Lung (tissue), 12 donors: Measurements from ENCODE around the gene ENTPD2. TPM values are rescaled to one million over a fixed set of nuclear protein-coding genes. Genes with fewer than 3 reads are reported as not detected.
"Not testable (repeated sequence)": the region's sequence is repeated elsewhere in the genome, so short reads cannot be mapped to it uniquely, and the experiment has no call there.

Experiments
- ATAC-seq: fragments of 200-7000 bp; cut with Tn5 transposase; one replicate; pipeline ENCODE4 v1.9.1; 2020; ENCODE audit warnings: moderate number of reproducible peaks; ENCODE audit not compliant: insufficient read depth, low FRiP score
- DNase-seq, 3 donors: peaks; one replicate each; pipeline ENCODE4 v3.0.0-alpha.2; 2013 to 2017
- H3K27ac ChIP-seq, 2 donors: one replicate each; pipeline ENCODE4 v1.5.1; 2013; ENCODE audit warnings: mild to moderate bottlenecking in 2 of 2, moderate library complexity in 2 of 2, control low read depth in 1 of 2, inconsistent platforms in 1 of 2, low read depth in 1 of 2, low read length in 1 of 2
- H3K27me3 ChIP-seq, 3 donors: one replicate each; pipeline ENCODE4 v1.5.1; 2013; ENCODE audit warnings: low read length in 2 of 3; ENCODE audit not compliant: control insufficient read depth in 3 of 3, insufficient read depth in 3 of 3
- H3K36me3 ChIP-seq, 4 donors: one replicate each; pipeline ENCODE4 v1.5.1; 2013; ENCODE audit warnings: low read length in 4 of 4, mild to moderate bottlenecking in 1 of 4, moderate library complexity in 1 of 4; ENCODE audit not compliant: control insufficient read depth in 4 of 4, insufficient read depth in 4 of 4
- H3K4me1 ChIP-seq, 5 donors: one replicate each; pipeline ENCODE4 v1.5.1; 2013; ENCODE audit warnings: low read length in 5 of 5, mild to moderate bottlenecking in 2 of 5, moderate library complexity in 1 of 5; ENCODE audit not compliant: control insufficient read depth in 5 of 5, insufficient read depth in 5 of 5
- H3K4me3 ChIP-seq: one replicate; pipeline ENCODE4 v1.5.1; 2013; ENCODE audit warnings: mild to moderate bottlenecking, control low read depth, moderate library complexity
- H3K9ac ChIP-seq, 2 donors: one replicate each; pipeline ENCODE4 v1.5.1; 2013; ENCODE audit warnings: low read length in 2 of 2, control low read depth in 1 of 2; ENCODE audit not compliant: insufficient read depth in 1 of 2
- H3K9me3 ChIP-seq, 4 donors: one replicate each; pipeline ENCODE4 v1.5.1; 2013; ENCODE audit warnings: low read length in 3 of 4, mild to moderate bottlenecking in 1 of 4, moderate library complexity in 1 of 4; ENCODE audit not compliant: control insufficient read depth in 4 of 4, insufficient read depth in 3 of 4
- WGBS, 2 donors: extraction: QIAGEN DNeasy Blood & Tissue Kit; methylation state at CpG; one replicate each; pipeline ENCODE4 v1.1.7; 2013; 5-methylcytosine and 5-hydroxymethylcytosine counted together
- polyA plus RNA-seq, 2 donors: library from polyadenylated mRNA; stranded (reverse); fragments of 200-250 nt; gene quantifications; one replicate each; pipeline ENCODE4 v1.2.1, GENCODE V29; 2013
- total RNA-seq, 2 donors: library from RNA; depleted of rRNA in 1 of 2; stranded (reverse); fragments of >200 nt in 1 of 2; gene quantifications; one replicate each; pipeline ENCODE4 v1.2.1, GENCODE V29; 2014 to 2021
- TF ChIP-seq, protein P1 (sequence below): IDR thresholded peaks from 2 replicates; pipeline ENCODE4 v1.5.1; 2012; ENCODE audit warnings: mild to moderate bottlenecking; ENCODE audit errors: control extremely low read depth, extremely low read depth
- donor health status: control.
- donor health status: control.
- donor health status: Bipolar disorder and iron deficiency.
- donor health status: healthy.
- donor health status: DM: yes; HTN: yes; CAD: no.

Gene ENTPD2
- total and polyA plus RNA-seq, 4 donors: 0.39 to 3.2 (median 1.2) TPM

DNA sequence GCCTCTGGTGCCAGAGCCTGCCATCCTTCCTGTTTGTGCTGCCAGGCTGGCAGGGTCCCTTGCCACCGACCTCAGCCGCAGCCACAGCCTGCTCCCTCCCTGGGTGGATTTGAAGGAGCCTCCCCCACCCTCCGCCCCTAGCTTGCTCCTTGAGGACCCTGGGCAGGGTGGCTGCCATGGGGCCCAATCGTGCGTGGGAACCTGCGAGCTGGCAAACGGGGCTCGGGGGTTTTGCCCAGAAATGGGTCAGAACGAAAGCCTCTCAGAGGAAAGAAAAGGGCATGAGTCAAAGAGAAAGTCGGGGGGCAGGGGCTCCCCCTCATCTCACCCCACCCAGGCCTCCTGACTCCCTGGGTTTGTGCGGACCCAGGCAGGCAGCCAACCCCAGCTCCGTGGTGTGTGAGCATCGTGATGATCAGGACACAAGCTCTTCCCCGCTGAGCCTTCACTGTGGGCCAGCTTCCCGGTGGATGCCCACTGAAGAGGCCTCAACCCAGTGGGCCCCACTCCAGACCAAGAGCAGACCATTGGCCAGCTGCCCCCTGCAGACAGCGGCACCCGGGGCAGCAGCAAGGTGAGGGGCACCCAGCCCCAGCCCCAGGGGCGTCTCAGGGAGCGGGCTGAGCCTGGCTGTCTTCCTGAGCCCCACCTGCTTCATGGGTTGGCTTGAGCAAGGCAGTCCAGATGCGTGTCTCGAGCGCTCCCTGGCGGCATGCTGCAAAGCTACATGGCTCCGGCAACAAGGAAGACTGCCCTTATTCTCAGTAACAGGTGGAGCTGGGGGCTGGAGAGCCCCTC, 19.0 kb downstream of the ENTPD2 start:
- no peak overlapping the region for H3K9ac ChIP-seq
- H3K4me1 ChIP-seq: peaks cover 0 to 7% (median 0%) of the 10 kb centered on the region in 5 donors
- H3K27ac ChIP-seq: peak overlapping the region in 1 of 2 donors; percentile 54

DNA sequence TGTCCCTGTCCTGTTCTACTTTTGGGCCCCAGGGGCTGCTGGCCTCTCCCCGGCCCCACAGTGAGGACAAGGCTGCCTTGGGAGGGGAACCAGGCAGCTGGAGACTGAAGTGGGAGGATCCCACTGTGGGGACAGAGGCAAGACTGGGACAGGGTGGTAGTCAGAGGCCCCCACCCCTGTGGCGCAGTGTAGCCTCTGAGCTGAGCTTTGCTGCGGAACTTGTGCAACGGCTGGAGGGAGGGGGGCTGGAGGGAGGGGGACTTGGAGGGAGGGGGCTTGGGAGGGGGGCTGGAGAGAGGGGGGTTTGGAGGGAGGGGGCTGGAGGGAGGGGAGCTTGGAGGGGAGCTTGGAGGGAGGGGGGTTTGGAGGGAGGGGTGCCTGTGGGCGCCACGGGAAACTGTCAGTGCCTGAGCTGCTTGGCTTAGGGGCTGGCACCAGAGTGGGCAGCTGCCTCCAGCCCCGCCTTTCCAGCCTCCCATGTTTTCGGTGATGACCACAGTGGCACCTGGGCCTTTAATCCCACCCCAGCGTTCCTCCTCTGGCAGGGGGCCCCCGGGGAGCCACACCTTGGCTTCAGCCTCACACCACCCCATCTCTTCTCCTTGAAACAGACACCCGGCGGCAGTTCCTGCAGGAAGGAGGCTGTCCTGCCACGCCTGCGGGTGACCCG, 19.7 kb downstream of the ENTPD2 start:
- TF ChIP-seq, protein P1, sequence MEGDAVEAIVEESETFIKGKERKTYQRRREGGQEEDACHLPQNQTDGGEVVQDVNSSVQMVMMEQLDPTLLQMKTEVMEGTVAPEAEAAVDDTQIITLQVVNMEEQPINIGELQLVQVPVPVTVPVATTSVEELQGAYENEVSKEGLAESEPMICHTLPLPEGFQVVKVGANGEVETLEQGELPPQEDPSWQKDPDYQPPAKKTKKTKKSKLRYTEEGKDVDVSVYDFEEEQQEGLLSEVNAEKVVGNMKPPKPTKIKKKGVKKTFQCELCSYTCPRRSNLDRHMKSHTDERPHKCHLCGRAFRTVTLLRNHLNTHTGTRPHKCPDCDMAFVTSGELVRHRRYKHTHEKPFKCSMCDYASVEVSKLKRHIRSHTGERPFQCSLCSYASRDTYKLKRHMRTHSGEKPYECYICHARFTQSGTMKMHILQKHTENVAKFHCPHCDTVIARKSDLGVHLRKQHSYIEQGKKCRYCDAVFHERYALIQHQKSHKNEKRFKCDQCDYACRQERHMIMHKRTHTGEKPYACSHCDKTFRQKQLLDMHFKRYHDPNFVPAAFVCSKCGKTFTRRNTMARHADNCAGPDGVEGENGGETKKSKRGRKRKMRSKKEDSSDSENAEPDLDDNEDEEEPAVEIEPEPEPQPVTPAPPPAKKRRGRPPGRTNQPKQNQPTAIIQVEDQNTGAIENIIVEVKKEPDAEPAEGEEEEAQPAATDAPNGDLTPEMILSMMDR: no peak
- H3K4me1 ChIP-seq: peaks cover 0 to 8% (median 0%) of the 10 kb centered on the region in 5 donors
- no peaks in the 10 kb centered on the region for H3K27me3 ChIP-seq
- no peak overlapping the region for H3K4me3 ChIP-seq
- peaks cover 0 to 5% (median 0%) of the 10 kb centered on the region in 4 donors for H3K36me3 ChIP-seq
- peak overlapping the region in 1 of 2 donors; percentile 20 for H3K27ac ChIP-seq
- DNase-seq (no peak), ATAC-seq (no peak)
- H3K9me3 ChIP-seq: no peaks in the 10 kb centered on the region
- WGBS, 2 donors: 26 to 35% methylated on average over 15 of the region's 15 CpGs
- H3K9ac ChIP-seq: no peak overlapping the region

More for the DNA sequence above, 19.0 kb downstream of the ENTPD2 start:
- Histone ChIP-seq H3K4me3 (no peak overlapping the region), H3K27me3 (no peaks in the 10 kb centered on the region), H3K9me3 (no peaks in the 10 kb centered on the region), H3K36me3 (peaks cover 0 to 11% (median 0%) of the 10 kb centered on the region in 4 donors)
- 6 to 11% methylated on average over 24 of the region's 24 CpGs for WGBS, 2 donors
- peak; percentile 75 for ATAC-seq
- TF ChIP-seq, protein P1: peak; percentile 95
- peak; percentile 83 to 88 (median 85) for DNase-seq

DNA sequence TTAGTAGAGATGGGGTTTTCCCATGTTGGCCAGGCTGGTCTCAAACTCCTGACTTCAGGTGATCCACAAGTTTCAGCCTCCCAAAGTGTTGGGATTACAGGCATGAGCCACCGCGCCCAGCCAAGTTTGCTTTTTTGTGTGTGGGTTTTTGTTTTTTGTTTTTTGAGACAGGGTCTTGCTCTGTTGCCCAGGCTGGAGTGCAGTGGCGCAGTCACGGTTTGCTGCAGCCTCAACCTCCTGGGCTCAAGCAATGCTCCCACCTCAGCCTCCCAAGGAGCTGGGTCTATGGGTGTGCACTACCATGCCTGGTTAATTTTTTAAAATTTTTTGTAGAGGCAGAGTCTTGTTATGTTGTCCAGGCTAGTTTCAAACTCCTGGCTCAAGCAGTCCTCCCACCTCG, 20.4 kb downstream of the ENTPD2 start:
- WGBS, 2 donors: 72 to 89% methylated on average over 5 of the region's 5 CpGs
- DNase-seq, H3K9me3 ChIP-seq, H3K27me3 ChIP-seq, H3K36me3 ChIP-seq, H3K4me3 ChIP-seq, H3K27ac ChIP-seq, ATAC-seq: not testable (repeated sequence)
- Histone ChIP-seq H3K9ac (peak overlapping the region in 1 of 2 donors; percentile 9), H3K4me1 (peaks cover 0 to 12% (median 3%) of the 10 kb centered on the region in 5 donors)

DNA sequence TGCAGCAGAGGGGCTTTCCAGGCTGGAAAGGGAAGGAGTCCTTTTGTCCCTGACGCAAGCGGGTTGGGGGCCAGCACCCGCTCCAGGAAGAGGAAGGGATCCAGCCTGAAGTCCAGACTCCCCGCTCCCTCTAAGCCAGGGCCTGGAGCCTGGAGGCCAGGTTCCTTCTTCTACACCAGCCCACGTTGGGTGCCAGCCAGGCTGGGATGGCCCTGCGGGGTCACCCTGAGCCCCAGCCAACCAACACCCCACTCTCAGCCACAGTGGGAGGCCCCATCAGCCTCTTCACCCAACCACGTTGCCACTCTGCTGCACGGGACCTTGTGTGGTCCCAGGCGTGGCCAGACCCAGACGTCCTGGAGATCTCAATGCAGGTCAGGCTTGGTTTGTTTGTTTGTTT, 21.0 kb downstream of the ENTPD2 start:
- Histone ChIP-seq H3K9ac (no peak overlapping the region), H3K36me3 (peaks cover 0 to 2% (median 0%) of the 10 kb centered on the region in 4 donors), H3K4me1 (peaks cover 0 to 13% (median 4%) of the 10 kb centered on the region in 5 donors), H3K9me3 (no peaks in the 10 kb centered on the region), H3K27ac (peak overlapping the region in 1 of 2 donors; percentile 2), H3K4me3 (no peak overlapping the region), H3K27me3 (peaks cover 0 to 3% (median 0%) of the 10 kb centered on the region in 3 donors)
- ATAC-seq: no peak
- DNase-seq: no peak
- 32 to 69% methylated on average over 10 of the region's 10 CpGs for WGBS, 2 donors
- TF ChIP-seq, protein P1: no peak
